ENCODE measurements around the gene G6PD.

The G6PD gene

DNA sequence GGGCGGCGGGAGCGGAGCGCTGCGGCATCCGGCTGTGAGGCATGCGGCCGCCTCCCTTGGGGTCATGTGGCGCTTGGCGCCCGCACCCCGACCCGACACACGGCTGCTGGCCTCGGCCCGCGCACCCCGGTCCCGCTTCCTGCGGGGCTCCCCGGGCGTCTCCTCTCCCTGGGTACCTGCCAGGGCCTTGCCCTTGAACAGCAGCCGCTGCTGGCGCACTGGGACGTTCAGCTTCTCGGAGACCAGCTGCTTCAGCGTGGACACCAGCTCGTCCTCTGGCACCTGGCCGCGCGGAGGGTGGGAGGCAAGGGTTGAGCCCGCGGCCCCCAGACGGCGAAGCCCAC, 60.6 kb downstream of the G6PD start:
- peak; percentile 28 for DNase-seq

DNA sequence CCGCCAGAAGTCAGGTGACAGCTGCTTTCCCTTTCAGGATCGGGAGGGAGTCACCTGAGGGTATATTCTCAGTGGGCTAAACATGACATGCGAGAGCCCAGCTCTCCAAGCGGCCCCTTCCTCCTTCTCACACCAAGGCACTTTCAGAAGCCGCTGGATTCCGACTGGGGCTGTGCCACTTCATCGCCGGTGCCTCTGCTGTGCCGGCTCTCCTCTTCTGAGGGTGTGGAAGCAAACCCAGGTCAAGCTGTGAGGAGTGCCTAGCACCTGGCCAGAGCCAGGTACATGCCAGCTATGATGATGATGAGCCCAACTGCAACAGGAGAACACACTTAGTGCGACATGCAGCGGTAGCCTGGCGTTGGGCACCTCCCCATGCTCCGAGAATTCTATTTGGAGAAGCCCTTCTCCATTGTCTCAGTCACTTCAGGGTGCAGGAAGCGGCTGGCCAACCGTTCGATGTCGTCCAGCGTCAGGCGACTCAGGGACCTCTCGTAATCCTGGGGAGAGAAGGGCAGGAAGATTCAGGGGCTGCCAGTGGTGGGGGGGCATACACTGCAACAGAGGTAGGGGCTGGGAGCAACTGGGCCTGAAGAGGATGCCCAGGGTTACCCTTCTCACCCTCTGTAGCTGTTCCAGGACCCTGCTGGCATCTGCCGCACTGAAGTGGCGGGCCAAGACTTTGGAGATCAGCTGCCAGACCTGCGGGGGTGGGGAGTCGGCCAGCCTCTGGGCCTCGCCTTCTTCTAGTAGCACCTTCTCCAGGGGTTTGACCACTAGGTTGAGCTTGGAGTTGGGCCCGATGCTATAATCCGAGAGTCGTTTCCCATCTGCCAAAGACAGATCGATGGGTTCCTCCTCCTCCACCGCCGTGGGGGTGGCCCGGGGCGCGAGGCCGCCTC, 61.2 kb downstream of the G6PD start:
- no peak for DNase-seq

DNA sequence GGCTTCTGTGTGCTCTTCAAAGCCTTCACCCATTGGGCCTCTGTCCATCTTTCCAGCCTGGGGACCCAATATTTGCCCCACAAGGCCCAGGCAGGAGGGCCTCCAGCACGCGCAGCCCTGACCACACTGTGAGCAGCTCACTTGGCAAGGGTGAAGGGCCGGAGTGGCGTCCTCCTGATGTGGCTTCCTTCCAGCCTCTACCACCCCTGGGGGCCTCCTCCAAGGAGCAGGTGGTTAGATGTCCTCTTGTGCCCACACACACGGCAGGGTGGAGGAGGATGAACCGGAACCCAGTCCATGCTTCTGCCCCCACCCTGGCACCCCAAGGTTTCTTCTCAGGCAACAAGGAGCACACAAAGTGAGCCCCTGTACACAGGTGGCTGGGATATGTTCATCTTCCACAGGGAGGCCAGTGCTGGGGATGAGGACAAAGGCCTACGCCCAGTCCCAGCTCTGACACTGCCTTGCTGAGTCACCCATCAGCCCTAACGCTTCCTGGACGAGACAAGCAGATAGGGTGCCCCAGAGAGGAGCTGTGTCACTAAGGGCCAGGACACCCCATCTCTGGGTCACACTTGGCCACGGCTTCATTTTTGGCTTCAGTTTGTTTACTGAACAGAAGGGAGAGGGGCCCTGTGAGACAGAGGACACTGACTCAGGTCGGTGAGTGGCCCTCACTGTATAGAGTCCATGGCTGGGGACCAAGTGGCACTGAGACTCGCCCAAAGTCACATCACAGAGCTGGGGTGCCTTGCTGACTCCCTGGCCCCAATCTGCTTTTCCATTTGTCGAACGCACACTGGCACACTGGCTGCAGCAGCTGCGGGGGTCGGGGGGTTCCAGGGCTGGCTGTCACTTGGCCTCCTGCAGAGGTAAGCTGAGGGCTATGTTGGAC, 62.1 kb downstream of the G6PD start:
- DNase-seq, result no peak

DNA sequence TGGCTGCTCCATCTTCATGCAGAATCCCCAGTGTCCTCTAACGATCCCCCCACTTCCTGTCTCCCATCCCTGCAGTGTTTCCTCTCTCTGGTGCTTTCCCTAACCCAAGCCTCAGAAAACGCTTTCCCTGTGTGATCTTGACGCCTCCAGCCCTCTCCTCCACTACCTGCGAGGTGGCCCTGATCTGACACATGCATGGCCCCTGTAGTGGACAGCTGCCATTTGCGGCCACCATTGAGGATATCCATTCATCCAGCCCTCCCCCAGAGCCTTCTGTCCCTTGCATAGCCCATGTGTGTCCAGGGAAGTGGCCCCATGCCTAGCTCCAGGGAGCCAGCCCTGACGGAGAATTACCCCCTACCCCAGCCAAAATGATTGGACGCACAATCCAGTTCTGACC, 63.3 kb downstream of the G6PD start:
- no peak for DNase-seq

DNA sequence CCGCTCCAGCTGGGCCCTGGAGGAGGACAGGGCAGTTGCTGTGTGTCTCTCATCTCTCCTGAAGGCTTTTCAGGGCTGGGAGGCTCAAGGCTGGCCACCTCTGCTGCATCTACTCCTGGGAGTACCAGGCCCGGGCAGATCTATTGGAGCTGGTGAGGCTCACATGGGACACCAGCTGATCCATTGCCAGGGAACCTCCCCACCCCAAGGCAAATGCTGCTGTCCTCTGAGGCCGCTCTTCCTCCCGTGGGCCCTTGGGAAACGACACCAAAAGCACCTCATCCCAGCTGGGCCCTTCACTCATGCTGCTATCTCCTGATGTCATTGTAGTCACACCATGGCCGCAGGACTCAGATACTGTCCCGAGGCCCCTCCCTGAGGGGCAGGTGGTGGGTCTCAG, 63.9 kb downstream of the G6PD start:
- no peak for DNase-seq

DNA sequence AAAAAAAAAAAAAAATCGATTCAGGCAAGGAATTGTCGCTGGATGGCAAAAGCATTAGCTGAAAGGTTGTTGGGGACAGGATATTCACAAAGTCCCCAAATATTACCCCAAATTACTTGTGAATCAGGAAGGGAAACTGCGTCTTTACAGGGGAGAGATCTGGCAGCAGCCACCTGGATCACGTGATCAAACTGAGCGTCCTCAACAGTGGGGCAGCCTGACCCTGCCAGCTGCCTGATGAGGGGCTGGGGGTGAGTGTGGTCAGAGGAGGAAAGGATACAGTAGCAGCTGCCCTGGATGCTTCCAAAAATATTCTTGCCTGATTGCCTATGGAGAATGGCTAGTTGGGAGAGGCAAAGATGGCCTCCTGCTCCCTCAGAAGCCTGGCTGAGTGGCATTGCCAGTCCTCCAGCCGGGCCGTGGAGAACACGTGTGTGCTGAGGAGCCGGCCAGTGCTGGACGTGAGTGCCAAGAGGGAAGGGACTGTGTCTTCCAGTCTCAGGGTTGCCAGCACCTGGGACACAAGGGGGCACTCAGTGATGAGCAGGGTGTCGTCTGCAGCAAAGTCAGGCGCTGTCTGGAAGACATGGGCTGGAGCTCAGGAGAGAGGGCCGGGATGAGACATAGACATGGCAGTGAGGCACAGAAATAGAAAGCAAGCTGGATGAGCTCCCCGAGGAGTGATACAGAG, 64.6 kb downstream of the G6PD start:
- no peak for DNase-seq

Data from stimulated activated CD4-positive, alpha-beta T cell treated with anti-CD3 and anti-CD28 coated beads, Interleukin-4, amount 100 ng/mL, for 1 hour (primary cell).